A673 (cell line): ENCODE measurements around the gene PRSS38.

Experiments used
- EZH2 ChIP-seq: fragments of 200-600 bp; sonication (generic); IDR thresholded peaks from 2 replicates; pipeline ENCODE4 v1.6.1; 2017; ENCODE audit warnings: borderline replicate concordance, low read depth, mild to moderate bottlenecking, mixed read lengths, antibody characterized with exemption, low read length; ENCODE audit not compliant: poor library complexity, severe bottlenecking
- TF ChIP-seq, protein P1 (sequence below): fragments of 300-800, 200-600 bp; sonication (generic); conservative IDR thresholded peaks from 2 replicates; pipeline ENCODE4 v1.5.1; 2017; ENCODE audit warnings: low read depth, mild to moderate bottlenecking, antibody characterized with exemption, low read length, moderate library complexity, mixed read lengths

DNA sequence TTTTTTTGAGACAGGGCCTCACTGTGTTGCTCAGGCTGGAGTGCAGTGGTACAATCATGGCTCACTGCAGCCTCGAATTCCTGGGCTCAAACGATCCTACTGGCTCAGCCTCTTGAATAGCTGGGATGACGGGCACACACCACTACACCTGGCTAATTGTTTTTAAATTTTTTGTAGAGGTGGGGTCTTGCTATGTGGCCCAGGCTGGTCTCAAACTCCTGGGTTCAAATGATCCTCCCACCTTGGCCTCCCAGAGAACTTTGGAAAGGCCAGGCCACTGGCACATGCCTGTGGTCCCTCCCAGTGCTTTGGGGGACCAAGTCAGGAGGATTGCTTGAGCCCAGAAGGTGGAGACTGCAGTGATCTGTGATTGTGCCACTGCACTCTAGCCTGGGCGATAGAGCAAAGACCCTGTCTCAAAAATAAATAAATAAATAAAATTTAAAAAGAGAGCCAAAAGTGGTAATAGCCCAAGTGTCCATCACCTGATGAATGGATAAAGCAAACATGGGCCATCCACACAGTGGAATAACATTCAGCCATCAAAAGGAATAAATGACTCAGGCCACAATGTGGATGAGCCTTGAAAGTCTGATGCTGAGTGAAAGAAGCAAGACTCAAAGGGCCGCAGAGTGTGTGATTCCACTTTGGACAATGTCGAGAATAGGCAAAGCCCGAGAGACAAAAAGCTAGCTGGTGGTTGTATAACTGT, 40.8 kb downstream of the PRSS38 start:
- TF ChIP-seq, protein P1, sequence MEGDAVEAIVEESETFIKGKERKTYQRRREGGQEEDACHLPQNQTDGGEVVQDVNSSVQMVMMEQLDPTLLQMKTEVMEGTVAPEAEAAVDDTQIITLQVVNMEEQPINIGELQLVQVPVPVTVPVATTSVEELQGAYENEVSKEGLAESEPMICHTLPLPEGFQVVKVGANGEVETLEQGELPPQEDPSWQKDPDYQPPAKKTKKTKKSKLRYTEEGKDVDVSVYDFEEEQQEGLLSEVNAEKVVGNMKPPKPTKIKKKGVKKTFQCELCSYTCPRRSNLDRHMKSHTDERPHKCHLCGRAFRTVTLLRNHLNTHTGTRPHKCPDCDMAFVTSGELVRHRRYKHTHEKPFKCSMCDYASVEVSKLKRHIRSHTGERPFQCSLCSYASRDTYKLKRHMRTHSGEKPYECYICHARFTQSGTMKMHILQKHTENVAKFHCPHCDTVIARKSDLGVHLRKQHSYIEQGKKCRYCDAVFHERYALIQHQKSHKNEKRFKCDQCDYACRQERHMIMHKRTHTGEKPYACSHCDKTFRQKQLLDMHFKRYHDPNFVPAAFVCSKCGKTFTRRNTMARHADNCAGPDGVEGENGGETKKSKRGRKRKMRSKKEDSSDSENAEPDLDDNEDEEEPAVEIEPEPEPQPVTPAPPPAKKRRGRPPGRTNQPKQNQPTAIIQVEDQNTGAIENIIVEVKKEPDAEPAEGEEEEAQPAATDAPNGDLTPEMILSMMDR, result no peak
- TF ChIP-seq EZH2, result no peak
